ENCODE data around the gene ERO1B.

ERO1B gene

GRCh38 chr1:236297161-236297560, 15.4 kb upstream of the ERO1B start:
- no peak for FAIRE-seq

GRCh38 chr1:236292425-236292824, 10.7 kb upstream of the ERO1B start:
- no peak for FAIRE-seq

- FAIRE-seq: no peak
Observed at GRCh38 chr1:236289492-236290131, 7.9 kb upstream of the ERO1B start.

GRCh38 chr1:236288620-236288976, 6.8 kb upstream of the ERO1B start:
- FAIRE-seq: no peak

GRCh38 chr1:236287757-236288619, 6.2 kb upstream of the ERO1B start:
- FAIRE-seq: no peak

- no peak for FAIRE-seq
Observed at GRCh38 chr1:236287356-236287755, 5.6 kb upstream of the ERO1B start.

- FAIRE-seq: no peak
Observed at GRCh38 chr1:236284291-236284721, 2.5 kb upstream of the ERO1B start.

- FAIRE-seq: no peak
Observed at GRCh38 chr1:236282719-236283118, 961 bp upstream of the ERO1B start.

GRCh38 chr1:236282425-236282716, 613 bp upstream of the ERO1B start:
- FAIRE-seq: no peak

- no peak for FAIRE-seq
Observed at GRCh38 chr1:236281198-236281653, 532 bp downstream of the ERO1B start.

GRCh38 chr1:236280438-236281197, 1.1 kb downstream of the ERO1B start:
- FAIRE-seq: no peak

GRCh38 chr1:236275586-236275985, 6.2 kb downstream of the ERO1B start:
- FAIRE-seq: no peak

- FAIRE-seq: no peak
Observed at GRCh38 chr1:236275061-236275460, 6.7 kb downstream of the ERO1B start.

- FAIRE-seq: no peak
Observed at GRCh38 chr1:236273358-236273757, 8.4 kb downstream of the ERO1B start.

- no peak for FAIRE-seq
Observed at GRCh38 chr1:236269439-236269838, 12.3 kb downstream of the ERO1B start.

GRCh38 chr1:236261898-236262297, 19.9 kb downstream of the ERO1B start:
- no peak for FAIRE-seq

- FAIRE-seq: no peak
Observed at GRCh38 chr1:236261033-236261432, 20.7 kb downstream of the ERO1B start.

GRCh38 chr1:236259043-236259442, 22.7 kb downstream of the ERO1B start:
- FAIRE-seq: no peak

GRCh38 chr1:236258114-236258622, 23.6 kb downstream of the ERO1B start:
- no peak for FAIRE-seq

GRCh38 chr1:236257216-236257615, 24.5 kb downstream of the ERO1B start:
- no peak for FAIRE-seq

GRCh38 chr1:236253918-236254637, 27.7 kb downstream of the ERO1B start:
- FAIRE-seq: no peak

- FAIRE-seq: no peak
Observed at GRCh38 chr1:236253119-236253518, 28.6 kb downstream of the ERO1B start.

- no peak for FAIRE-seq
Observed at GRCh38 chr1:236251587-236251986, 30.2 kb downstream of the ERO1B start.
